HAP-1 (cell line): Measurements from ENCODE around the gene SORBS1.

ENCODE experiments used
- DNase-seq, 2 experiments: peaks; one replicate each; pipeline ENCODE4 v3.0.0-alpha.2; 2016 to 2020; ENCODE audit warnings: low spot score in 2 of 2
- H3K27me3 ChIP-seq: fragments of 250-450 bp; sonication (Bioruptor Pico); 2 replicates; pipeline ENCODE4 v1.5.1; 2020; ENCODE audit warnings: low read depth, mild to moderate bottlenecking, moderate library complexity
- H3K36me3 ChIP-seq: fragments of 250-450 bp; sonication (Bioruptor Pico); replicated peaks from 2 replicates; pipeline ENCODE4 v1.5.1; 2020; ENCODE audit warnings: mild to moderate bottlenecking
- H3K4me1 ChIP-seq: fragments of 250-450 bp; sonication (Bioruptor Pico); 2 replicates; pipeline ENCODE4 v1.5.1; 2020; ENCODE audit warnings: mild to moderate bottlenecking
- H3K4me3 ChIP-seq: fragments of 250-450 bp; sonication (Bioruptor Pico); 2 replicates; pipeline ENCODE4 v1.5.1; 2020; ENCODE audit warnings: mild to moderate bottlenecking, moderate library complexity
- H3K9me3 ChIP-seq: fragments of 250-450 bp; sonication (Bioruptor Pico); 2 replicates; pipeline ENCODE4 v1.5.1; 2020; ENCODE audit warnings: mild to moderate bottlenecking, moderate library complexity
- in situ Hi-C: fragments of 300-500 bp; cut with MboI; formaldehyde crosslinking; loops from 3 replicates; pipeline ENCODE4 v1.14.3; 2020; ENCODE audit warnings: low sequenced_read_pairs, inconsistent platforms, mixed read lengths

The SORBS1 gene

GRCh38 chr10:95306851-95307250, 254.3 kb downstream of the SORBS1 start:
- no peaks in the 10 kb centered on the region for H3K27me3 ChIP-seq
- no peak for DNase-seq
- peaks cover 8% of the 10 kb centered on the region for H3K4me1 ChIP-seq
- H3K9me3 ChIP-seq: no peaks in the 10 kb centered on the region
- in situ Hi-C loops: no loop called here
- H3K36me3 ChIP-seq: no peaks in the 10 kb centered on the region
- no peak overlapping the region for H3K4me3 ChIP-seq

GRCh38 chr10:95306318-95306650, 254.9 kb downstream of the SORBS1 start:
- DNase-seq: no peak
- Histone ChIP-seq H3K36me3 (no peaks in the 10 kb centered on the region), H3K4me3 (no peak overlapping the region), H3K9me3 (no peaks in the 10 kb centered on the region), H3K27me3 (no peaks in the 10 kb centered on the region), H3K4me1 (peaks cover 8% of the 10 kb centered on the region)
- in situ Hi-C loops: no loop called here

DNA sequence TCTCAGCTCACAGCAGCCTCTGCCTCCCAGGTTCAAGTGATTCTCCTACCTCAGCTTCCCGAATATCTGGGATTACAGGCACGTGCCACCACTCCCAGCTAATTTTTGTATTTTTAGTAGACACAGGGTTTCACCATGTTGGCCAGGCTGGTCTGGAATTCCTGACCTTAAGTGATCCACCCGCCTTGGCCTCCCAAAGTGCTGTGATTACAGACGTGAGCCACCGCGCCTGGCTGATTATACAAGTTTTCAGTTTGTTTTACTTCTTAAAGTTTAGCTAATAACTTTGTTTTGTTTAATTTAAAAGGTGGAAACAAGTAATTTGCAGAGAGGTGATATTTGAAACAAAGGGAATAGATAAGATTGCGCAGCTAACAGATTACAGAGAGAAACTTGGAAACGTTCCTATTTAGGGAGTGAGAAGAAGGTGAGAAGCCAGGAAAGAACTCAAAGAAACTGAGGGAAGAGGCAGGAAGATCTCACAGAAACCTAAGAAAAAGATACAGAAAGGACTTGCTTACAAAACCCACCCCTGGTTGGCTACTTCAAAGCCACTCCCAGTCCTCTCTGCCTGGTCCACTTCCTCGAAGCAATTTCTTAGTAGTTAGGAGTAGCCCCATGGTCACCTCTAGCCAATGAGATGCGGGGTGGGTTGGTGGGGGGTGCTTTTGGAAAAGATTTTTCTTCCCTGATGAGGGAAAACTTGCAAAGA, 255.4 kb downstream of the SORBS1 start:
- H3K27me3 ChIP-seq: no peaks in the 10 kb centered on the region
- in situ Hi-C loops: no loop called here
- H3K36me3 ChIP-seq: no peaks in the 10 kb centered on the region
- no peak for DNase-seq
- H3K4me1 ChIP-seq: peaks cover 8% of the 10 kb centered on the region
- H3K4me3 ChIP-seq: no peak overlapping the region
- H3K9me3 ChIP-seq: no peaks in the 10 kb centered on the region

GRCh38 chr10:95304976-95305375, 256.2 kb downstream of the SORBS1 start:
- Histone ChIP-seq H3K4me1 (peaks cover 8% of the 10 kb centered on the region), H3K27me3 (no peaks in the 10 kb centered on the region), H3K9me3 (no peaks in the 10 kb centered on the region), H3K36me3 (no peaks in the 10 kb centered on the region), H3K4me3 (no peak overlapping the region)
- DNase-seq: no peak
- in situ Hi-C loops: no loop called here

DNA sequence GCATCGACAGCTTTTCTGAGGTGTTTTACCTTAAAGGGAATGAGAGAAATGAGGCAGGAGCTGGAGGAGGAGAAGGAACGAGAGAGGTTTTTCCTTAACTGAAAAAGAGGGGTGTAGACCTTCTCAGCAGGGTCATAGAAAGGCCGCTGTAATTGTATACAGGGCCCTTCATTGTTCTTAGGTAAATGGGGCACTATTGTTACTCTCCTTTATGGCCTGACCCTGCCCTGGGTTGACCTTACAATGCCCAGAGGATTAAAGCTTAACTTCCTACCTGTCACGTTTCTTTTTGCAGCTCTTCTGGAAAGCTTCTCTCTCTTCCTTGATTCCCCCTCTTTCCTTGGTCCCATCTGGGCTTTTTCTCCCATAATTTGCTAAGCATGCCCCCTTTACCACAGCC, 256.7 kb downstream of the SORBS1 start:
- peak; percentile 20 to 28 for DNase-seq
- Histone ChIP-seq H3K4me3 (no peak overlapping the region), H3K9me3 (no peaks in the 10 kb centered on the region), H3K27me3 (no peaks in the 10 kb centered on the region), H3K4me1 (peaks cover 8% of the 10 kb centered on the region), H3K36me3 (no peaks in the 10 kb centered on the region)
- in situ Hi-C loops: no loop called here

DNA sequence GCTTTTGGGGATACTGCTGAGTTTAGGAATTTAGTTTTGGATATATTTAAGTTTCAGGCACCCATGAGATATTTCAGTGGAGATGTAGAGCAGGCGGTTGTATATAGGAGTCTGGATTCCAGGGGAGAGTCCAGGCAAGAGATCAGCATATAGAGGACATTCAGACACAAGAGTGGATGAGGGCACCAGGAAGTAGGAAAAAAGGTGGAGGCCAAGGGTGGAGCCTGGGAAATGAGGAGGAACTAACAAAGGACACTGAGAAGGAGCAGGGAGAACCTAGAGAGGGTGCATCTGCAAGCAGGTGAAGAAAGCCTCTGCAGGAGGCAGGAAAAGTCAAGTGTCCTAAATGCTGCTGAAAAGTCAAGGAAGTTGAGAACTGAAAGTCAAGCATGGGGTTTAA, 257.2 kb downstream of the SORBS1 start:
- Histone ChIP-seq H3K9me3 (no peaks in the 10 kb centered on the region), H3K4me3 (no peak overlapping the region), H3K4me1 (peaks cover 8% of the 10 kb centered on the region), H3K36me3 (no peaks in the 10 kb centered on the region), H3K27me3 (no peaks in the 10 kb centered on the region)
- no peak for DNase-seq
- in situ Hi-C loops: no loop called here

DNA sequence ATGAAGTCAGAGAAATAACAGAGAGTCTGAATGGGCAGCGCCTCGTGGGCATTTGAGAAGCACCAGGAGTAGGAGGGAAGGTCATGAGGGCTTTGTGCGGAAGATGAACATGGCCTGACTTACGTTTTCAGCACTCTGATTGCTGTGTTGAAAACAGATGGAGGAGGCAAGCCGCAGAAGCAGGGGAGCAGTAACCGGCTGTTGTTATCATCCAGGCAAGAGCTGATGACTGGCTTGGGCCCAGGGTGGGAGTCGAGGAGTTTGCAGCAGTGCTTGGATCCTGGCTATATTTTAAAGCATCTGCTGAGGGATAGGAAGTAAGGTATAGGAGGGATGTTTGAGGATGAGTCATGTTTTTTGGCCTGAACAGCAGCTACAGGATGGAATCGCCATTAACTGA, 257.6 kb downstream of the SORBS1 start:
- no peaks in the 10 kb centered on the region for H3K36me3 ChIP-seq
- H3K4me1 ChIP-seq: peaks cover 8% of the 10 kb centered on the region
- DNase-seq: no peak
- no peaks in the 10 kb centered on the region for H3K9me3 ChIP-seq
- H3K27me3 ChIP-seq: no peaks in the 10 kb centered on the region
- H3K4me3 ChIP-seq: no peak overlapping the region
- in situ Hi-C loops: no loop called here

- no peak for DNase-seq
- in situ Hi-C loops: no loop called here
- Histone ChIP-seq H3K27me3 (no peaks in the 10 kb centered on the region), H3K36me3 (no peaks in the 10 kb centered on the region), H3K9me3 (no peaks in the 10 kb centered on the region), H3K4me1 (peaks cover 8% of the 10 kb centered on the region), H3K4me3 (no peak overlapping the region)
Observed at GRCh38 chr10:95300022-95300539, 261.1 kb downstream of the SORBS1 start.

DNA sequence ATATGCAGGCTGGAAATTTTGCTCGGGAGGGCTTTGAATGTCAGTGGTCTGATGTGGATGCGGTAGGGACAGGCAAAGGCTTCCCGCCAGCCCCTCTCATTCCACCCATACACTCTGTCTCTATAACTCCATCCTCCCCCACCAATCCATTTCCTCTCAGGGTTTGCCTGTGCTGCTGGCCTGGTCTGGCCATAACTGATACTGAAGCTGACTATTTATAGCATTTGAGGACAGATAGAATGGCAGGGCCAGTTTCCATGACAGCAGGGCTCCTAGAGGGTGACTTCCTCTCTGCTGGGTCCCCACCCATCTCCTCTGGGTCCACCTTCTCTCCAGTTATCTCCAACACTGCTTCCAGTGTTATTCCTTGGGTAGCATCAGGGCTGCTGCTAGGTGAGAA, 263.8 kb downstream of the SORBS1 start:
- in situ Hi-C loops: no loop called here
- H3K27me3 ChIP-seq: no peaks in the 10 kb centered on the region
- no peak for DNase-seq
- no peak overlapping the region for H3K4me3 ChIP-seq
- no peaks in the 10 kb centered on the region for H3K9me3 ChIP-seq
- H3K36me3 ChIP-seq: no peaks in the 10 kb centered on the region
- H3K4me1 ChIP-seq: no peaks in the 10 kb centered on the region; the same call in 1 of the 2 replicates

DNA sequence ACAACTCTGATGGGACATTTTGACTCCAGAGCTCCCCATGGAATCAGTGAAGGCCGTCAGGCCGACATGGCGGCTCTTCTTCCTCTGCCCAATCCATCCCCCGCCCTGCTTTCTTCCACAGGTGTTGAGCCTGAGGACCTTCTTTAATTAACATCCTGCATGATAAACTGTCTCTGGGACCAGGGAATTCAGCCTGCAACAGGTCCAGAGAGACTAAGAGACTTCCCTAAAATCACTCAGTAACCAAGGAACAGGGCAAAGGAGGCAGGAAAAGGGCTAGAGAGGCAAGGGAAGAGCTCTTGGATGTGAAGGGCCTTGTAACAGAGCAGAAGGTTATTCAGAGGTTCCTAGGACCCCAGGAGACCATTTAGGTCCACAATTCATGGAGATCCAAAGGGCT, 264.4 kb downstream of the SORBS1 start:
- no peaks in the 10 kb centered on the region for H3K9me3 ChIP-seq
- in situ Hi-C loops: no loop called here
- no peak overlapping the region for H3K4me3 ChIP-seq
- no peaks in the 10 kb centered on the region; the same call in 1 of the 2 replicates for H3K4me1 ChIP-seq
- H3K36me3 ChIP-seq: no peaks in the 10 kb centered on the region
- H3K27me3 ChIP-seq: no peaks in the 10 kb centered on the region
- no peak for DNase-seq

- Histone ChIP-seq H3K36me3 (no peaks in the 10 kb centered on the region), H3K4me3 (no peak overlapping the region), H3K27me3 (no peaks in the 10 kb centered on the region), H3K4me1 (no peaks in the 10 kb centered on the region; the same call in 1 of the 2 replicates), H3K9me3 (no peaks in the 10 kb centered on the region)
- no peak for DNase-seq
- in situ Hi-C loops: no loop called here
Observed at GRCh38 chr10:95295031-95295755, 266.0 kb downstream of the SORBS1 start.

- H3K4me1 ChIP-seq: peaks cover 9% of the 10 kb centered on the region
- H3K27me3 ChIP-seq: no peaks in the 10 kb centered on the region
- no peak overlapping the region for H3K4me3 ChIP-seq
- H3K9me3 ChIP-seq: no peaks in the 10 kb centered on the region
- H3K36me3 ChIP-seq: no peaks in the 10 kb centered on the region
- in situ Hi-C loops: no loop called here
- DNase-seq: no peak
Observed at GRCh38 chr10:95293631-95294030, 267.5 kb downstream of the SORBS1 start.

DNA sequence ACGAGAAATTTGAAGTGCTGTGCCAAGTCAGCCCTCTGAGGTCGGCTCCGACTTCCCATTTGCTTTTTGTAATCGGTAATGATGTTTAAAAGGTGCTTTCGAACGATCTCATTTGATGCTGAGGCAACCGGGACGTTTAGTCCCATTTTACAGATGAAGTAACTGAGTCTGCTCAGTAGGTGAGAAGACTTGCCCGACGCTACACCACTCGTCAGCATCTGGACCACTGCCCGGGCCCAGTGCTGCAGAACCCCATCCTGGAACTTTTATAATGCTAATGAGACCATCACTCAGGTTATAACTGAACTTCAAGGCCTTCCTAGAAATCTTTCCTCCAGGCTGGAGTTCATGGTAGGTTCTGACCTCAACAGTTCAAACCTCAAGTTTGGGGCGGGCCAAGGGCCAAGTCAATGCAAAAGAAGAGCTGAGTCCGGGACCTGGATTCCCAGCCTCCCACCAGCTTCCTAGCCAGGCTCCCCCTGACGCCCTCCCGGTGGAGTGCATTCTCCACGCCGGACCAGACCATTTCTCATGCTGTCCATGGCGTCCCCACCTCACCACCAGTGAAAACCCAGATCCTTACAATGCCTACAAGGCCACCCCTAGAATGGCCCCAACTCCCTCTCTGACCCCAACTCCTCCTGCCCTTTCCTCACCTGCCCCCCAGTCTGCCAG, 269.7 kb downstream of the SORBS1 start:
- Histone ChIP-seq H3K4me3 (peak overlapping the region; percentile 81), H3K36me3 (no peaks in the 10 kb centered on the region), H3K9me3 (no peaks in the 10 kb centered on the region), H3K4me1 (peaks cover 9% of the 10 kb centered on the region), H3K27me3 (no peaks in the 10 kb centered on the region)
- in situ Hi-C loops: no loop called here
- DNase-seq: no peak
